Activated CD4-positive, alpha-beta memory T cell treated with anti-CD3 and anti-CD28 coated beads for 36 hours (primary cell): ENCODE measurements around the gene CDC42BPA. TPM values are rescaled to one million over a fixed set of nuclear protein-coding genes. Genes with fewer than 3 reads are reported as not detected.
"Not testable (repeated sequence)": the region's sequence is repeated elsewhere in the genome, so short reads cannot be mapped to it uniquely, and the experiment has no call there.

ENCODE experiments used
- CTCF ChIA-PET: fragments of 350-600 bp; sonication (Branson Sonifier 250); formaldehyde crosslinking; loops from one replicate; lab custom pipeline; 2021; ENCODE audit warnings: antibody characterized with exemption, inconsistent platforms; lab: Charles Lee
- POLR2A ChIA-PET: fragments of 350-600 bp; sonication (Branson Sonifier 250); formaldehyde crosslinking; loops from one replicate; lab custom pipeline; 2021; ENCODE audit warnings: antibody characterized with exemption; lab: Charles Lee
- DNase-seq: peaks from one replicate; pipeline ENCODE4 v3.0.0-alpha.2; 2020
- H3K27ac Mint-ChIP-seq: one replicate; pipeline ENCODE4 v1.8.0; 2021; ENCODE audit warnings: mixed read lengths
- H3K27me3 Mint-ChIP-seq: one replicate; pipeline ENCODE4 v1.8.0; 2021; ENCODE audit warnings: mixed read lengths
- H3K36me3 Mint-ChIP-seq: one replicate; pipeline ENCODE4 v1.8.0; 2021; ENCODE audit warnings: mixed read lengths
- H3K4me1 Mint-ChIP-seq: one replicate; pipeline ENCODE4 v1.8.0; 2021; ENCODE audit warnings: low read depth, mixed read lengths
- H3K4me3 Mint-ChIP-seq: one replicate; pipeline ENCODE4 v1.8.0; 2021; ENCODE audit warnings: mild to moderate bottlenecking, mixed read lengths
- H3K9me3 Mint-ChIP-seq: one replicate; pipeline ENCODE4 v1.8.0; 2021; ENCODE audit warnings: mixed read lengths
- intact Hi-C: fragments of 100-400 bp; cut with micrococcal nuclease; formaldehyde crosslinking; loops from one replicate; pipeline ENCODE4 v1.15.1; 2023
- total RNA-seq, 2 experiments: library from RNA; stranded (reverse); gene quantifications; one replicate each; pipeline ENCODE4 v1.2.3, GENCODE V29; 2021

Gene CDC42BPA
- total RNA-seq, 2 experiments from 2014 or later: 2.1 to 3.1 TPM

DNA sequence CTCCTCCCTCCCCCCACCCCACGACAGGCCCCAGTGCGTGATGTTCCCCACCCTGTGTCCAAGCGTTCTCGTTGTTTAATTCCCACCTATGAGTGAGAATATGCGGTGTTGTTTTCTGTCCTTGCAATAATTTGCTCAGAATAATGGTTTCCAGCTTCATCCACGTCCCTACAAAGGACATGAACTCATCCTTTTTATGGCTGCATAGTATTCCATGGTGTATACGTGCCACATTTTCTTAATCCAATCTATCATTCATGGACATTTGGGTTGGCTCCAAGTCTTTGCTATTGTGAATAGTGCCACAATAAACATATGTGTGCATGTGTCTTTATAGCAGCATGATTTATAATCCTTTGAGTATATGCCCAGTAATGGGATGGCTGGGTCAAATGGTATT, 87.2 kb downstream of the CDC42BPA start:
- H3K27me3 Mint-ChIP-seq, H3K4me1 Mint-ChIP-seq, H3K27ac Mint-ChIP-seq, DNase-seq, CTCF ChIA-PET, intact Hi-C loops, H3K9me3 Mint-ChIP-seq, POLR2A ChIA-PET, H3K36me3 Mint-ChIP-seq, H3K4me3 Mint-ChIP-seq: not testable (repeated sequence)

DNA sequence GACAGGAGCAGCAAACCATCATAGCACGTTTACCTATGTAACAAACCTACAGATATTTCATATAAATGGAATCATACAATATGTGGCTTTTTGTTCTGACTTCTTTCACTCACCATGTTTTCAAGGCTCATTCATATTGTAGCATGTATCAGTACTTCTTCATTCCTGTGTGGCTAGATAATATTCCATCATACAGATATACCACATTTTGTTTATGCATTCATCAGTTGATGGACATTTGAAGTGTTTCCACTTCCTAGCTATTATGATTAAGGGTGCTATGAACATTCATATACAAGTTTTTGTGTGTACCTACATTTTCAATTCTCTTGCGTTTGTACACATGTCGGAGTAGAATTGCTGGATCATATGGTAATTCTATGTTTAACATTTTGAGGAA, 90.1 kb downstream of the CDC42BPA start:
- ChIA-PET CTCF (no interaction called here), POLR2A (interaction anchor here (0.8 to 0.9 kb wide), 2 partner anchors 10 to 1806 kb away, joined by 3 read pairs; no protein-coding TSS in a partner anchor)
- H3K4me1 Mint-ChIP-seq: no peaks in the 10 kb centered on the region
- DNase-seq: no peak
- H3K27me3 Mint-ChIP-seq: peaks cover 4% of the 10 kb centered on the region
- H3K27ac Mint-ChIP-seq: no peak overlapping the region
- intact Hi-C loops: no loop called here
- H3K36me3 Mint-ChIP-seq: no peaks in the 10 kb centered on the region
- H3K9me3 Mint-ChIP-seq: no peaks in the 10 kb centered on the region
- no peak overlapping the region for H3K4me3 Mint-ChIP-seq

DNA sequence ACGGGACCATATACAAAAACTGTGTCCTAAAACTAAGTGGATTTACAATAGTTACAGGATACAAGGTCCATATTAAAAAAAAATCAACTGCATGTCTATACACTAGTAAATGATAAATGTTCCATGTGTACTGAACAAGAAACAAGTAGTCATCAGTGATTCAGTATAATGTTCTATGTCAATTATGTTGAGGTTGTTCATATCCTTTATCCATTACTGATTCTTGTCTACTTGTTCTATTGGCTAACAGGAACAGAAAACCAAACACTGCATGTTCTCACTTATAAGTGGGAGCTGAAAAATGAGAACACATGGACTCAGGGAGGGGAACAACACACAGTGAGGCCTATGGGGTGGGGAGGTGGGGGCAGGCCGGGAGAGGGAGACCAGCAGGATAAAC, 90.5 kb downstream of the CDC42BPA start:
- Mint-ChIP-seq H3K27ac (no peak overlapping the region), H3K9me3 (no peaks in the 10 kb centered on the region), H3K36me3 (no peaks in the 10 kb centered on the region), H3K4me1 (no peaks in the 10 kb centered on the region), H3K27me3 (peaks cover 6% of the 10 kb centered on the region), H3K4me3 (no peak overlapping the region)
- intact Hi-C loops: no loop called here
- ChIA-PET CTCF (no interaction called here), POLR2A (interaction anchor here (0.9 kb wide), 1 partner anchor 10 kb away, joined by 3 read pairs; no protein-coding TSS in a partner anchor)
- DNase-seq: no peak

DNA sequence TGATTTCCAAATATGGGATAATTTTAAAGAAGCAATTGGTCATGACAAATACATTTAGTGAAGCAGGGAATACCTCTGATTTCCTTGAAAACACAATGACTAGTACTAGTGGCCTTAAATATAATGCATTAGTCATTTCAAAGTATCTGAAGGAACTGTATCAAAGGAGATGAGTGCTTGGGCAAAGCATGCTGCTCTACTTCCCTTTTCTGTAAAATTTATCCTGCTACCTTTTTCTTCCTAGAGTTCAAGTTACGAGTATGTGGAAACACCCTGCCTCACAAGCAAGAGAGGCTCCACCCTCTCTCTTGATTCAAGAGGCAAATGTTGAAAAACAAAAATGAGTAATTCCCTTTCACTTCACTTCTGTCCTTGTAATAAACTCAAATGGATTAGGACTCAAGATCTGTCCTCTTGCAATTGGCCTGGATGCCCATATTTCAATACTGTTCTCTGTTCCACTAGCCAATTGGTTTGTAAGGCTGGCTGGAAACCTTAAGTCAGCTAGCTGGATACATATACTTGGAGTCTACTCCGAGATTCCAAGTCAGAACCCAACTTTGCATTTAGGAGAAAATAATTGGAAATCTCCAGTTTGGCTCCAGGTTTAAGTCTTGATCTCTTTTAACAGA, 92.5 kb downstream of the CDC42BPA start:
- Mint-ChIP-seq H3K4me1 (no peaks in the 10 kb centered on the region), H3K9me3 (no peaks in the 10 kb centered on the region), H3K27ac (no peak overlapping the region), H3K4me3 (no peak overlapping the region), H3K27me3 (peaks cover 13% of the 10 kb centered on the region), H3K36me3 (no peaks in the 10 kb centered on the region)
- ChIA-PET CTCF (no interaction called here), POLR2A (no interaction called here)
- intact Hi-C loops: no loop called here
- no peak for DNase-seq

DNA sequence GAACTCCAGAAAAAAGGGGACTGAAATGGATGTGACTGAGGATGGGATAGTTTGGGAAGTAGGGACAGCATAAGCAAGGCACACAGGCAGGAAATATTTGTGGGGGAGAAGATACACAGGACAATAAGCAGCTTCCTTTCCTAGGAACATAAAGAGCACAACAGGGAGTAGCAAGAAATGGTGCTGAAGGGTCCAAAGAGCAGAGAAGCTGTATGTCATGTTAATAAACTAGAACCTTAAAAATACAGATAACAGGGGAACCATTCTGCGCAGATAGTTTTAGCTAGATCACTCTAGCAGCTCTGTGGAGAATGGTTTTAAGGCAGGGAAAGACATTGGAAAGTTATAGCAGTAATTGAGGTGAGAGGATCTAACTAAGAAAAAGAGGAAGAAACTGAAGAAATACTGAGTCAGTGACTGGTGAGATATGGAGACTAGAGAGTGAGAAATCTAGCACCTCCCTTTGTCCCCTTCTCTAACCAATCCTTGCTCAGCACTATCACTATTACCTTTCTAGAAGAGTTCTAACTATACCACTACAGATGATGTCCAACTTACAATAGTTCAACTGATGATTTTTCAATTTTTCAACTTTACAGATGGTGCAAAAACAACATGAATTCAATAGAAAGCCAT, 95.0 kb downstream of the CDC42BPA start:
- Mint-ChIP-seq H3K4me1 (no peaks in the 10 kb centered on the region), H3K36me3 (no peaks in the 10 kb centered on the region), H3K27me3 (peaks cover 17% of the 10 kb centered on the region), H3K4me3 (no peak overlapping the region), H3K9me3 (no peaks in the 10 kb centered on the region), H3K27ac (no peak overlapping the region)
- CTCF ChIA-PET: no interaction called here
- POLR2A ChIA-PET: no interaction called here
- intact Hi-C loops: no loop called here
- no peak for DNase-seq

DNA sequence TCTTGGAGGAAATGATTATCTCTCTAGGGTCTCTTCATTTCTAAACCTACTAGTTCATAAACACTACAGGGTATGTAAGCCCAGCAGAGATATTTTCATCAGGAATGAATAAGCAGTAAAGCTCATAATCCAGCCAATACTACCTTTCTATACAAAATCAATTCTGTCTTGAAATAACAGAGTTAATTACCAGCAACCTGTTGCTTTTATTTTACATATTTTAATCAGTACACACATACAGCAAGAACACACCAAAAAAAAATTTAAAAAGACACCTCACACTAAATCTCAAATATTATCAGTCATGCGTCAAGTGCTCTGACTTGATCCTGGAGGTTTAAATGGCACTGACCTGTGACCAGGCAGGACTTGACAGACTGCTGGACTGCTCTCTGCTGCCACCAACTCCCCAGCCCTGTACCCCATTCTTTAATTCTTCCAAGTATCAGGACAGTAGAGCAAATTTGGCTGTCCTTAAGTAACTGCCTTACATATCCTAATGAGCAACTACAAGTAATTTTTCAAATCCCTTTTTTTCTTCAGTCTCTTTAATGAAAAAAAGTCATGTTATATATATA, 98.5 kb downstream of the CDC42BPA start:
- H3K36me3 Mint-ChIP-seq: no peaks in the 10 kb centered on the region
- H3K9me3 Mint-ChIP-seq: no peaks in the 10 kb centered on the region
- no peaks in the 10 kb centered on the region for H3K4me1 Mint-ChIP-seq
- H3K27me3 Mint-ChIP-seq: peaks cover 19% of the 10 kb centered on the region
- ChIA-PET POLR2A (no interaction called here), CTCF (no interaction called here)
- no peak overlapping the region for H3K4me3 Mint-ChIP-seq
- H3K27ac Mint-ChIP-seq: no peak overlapping the region
- intact Hi-C loops: no loop called here
- no peak for DNase-seq

DNA sequence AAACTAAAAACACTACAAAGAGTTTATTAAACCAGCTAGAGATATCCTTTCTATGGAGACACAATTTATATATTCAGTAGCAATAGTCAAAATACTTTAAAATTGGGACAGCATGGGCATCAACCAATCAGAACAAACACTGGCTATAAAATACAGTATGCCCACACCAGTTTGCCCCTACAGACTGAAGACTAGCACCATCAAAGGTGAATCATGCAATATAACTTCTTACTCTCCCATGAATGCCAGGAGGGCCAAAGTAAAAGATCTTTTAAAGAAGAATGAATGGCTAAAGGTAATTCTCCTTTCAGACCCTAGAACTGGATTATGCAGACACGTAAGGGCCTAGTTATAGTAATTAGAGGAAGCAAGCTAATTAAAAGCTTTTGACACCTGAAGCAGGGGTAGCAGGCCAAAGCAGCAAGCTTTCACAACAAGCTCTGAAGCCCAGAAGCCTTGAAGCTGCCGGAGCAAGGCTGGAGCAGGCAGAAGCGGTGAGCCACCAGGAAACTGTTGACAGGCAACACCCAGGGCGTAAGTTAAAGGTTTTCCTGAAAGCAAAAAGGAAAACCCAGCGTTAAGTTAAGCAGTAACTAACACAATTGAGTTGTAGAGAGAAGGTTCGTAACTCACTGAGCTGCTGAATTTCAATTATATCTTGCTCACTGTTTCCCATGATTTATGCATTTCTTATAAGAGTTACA, 99.3 kb downstream of the CDC42BPA start:
- H3K4me1 Mint-ChIP-seq: no peaks in the 10 kb centered on the region
- ChIA-PET CTCF (no interaction called here), POLR2A (no interaction called here)
- DNase-seq: no peak
- H3K27me3 Mint-ChIP-seq: peaks cover 19% of the 10 kb centered on the region
- H3K36me3 Mint-ChIP-seq: no peaks in the 10 kb centered on the region
- H3K9me3 Mint-ChIP-seq: no peaks in the 10 kb centered on the region
- intact Hi-C loops: no loop called here
- no peak overlapping the region for H3K27ac Mint-ChIP-seq
- no peak overlapping the region for H3K4me3 Mint-ChIP-seq

DNA sequence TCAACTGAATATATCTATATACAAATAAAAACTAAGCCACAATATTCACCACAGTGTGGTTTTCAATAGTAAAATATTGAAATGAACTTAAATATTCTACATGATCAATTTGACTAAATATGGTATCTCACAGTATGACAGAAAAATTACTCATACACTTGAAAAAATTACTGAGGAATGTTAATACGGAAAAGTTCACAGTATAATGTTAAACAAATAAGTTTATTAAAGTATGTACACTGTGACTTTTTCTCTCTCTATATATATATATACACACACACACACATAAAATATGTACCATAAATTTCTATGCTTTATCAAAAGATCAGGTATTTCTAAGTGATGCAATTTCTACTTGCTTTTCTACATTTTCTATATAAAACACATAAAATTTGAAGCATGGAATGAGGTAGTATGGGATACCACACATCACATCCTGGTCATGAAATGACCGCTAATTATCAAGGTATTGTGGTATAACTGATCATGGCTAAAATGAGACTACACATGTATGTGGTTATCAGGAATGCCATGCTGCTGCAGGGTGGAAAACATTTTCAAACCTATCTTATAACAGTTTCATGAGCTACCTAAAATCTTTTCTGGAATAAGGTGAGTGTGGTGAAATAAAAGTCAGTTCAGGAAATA, 102.3 kb downstream of the CDC42BPA start:
- ChIA-PET CTCF (no interaction called here), POLR2A (no interaction called here)
- no peaks in the 10 kb centered on the region for H3K9me3 Mint-ChIP-seq

DNA sequence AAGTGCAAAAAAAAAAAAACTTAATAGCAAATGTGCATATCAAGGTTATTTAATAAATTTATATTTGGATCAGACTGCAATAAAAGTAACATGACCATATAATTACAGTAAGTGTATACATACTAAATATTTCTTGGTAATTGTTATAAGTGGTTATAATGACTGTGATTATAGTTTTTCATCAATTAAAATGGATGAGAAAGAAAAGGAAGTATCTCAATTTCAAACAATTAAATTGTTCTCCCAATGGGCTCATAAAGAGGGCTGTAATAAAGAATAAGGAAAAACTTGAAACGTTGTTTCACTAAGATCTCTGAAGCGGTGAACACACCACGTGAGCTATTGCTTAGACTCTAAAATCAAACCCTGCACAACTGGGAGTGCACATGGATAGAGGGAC, 104.1 kb downstream of the CDC42BPA start:
- no peaks in the 10 kb centered on the region for H3K36me3 Mint-ChIP-seq
- no peak overlapping the region for H3K27ac Mint-ChIP-seq
- CTCF ChIA-PET: no interaction called here
- intact Hi-C loops: no loop called here
- no peaks in the 10 kb centered on the region for H3K9me3 Mint-ChIP-seq
- POLR2A ChIA-PET: no interaction called here
- no peaks in the 10 kb centered on the region for H3K4me1 Mint-ChIP-seq
- H3K27me3 Mint-ChIP-seq: peaks cover 15% of the 10 kb centered on the region
- no peak for DNase-seq
- H3K4me3 Mint-ChIP-seq: no peak overlapping the region

More for the DNA sequence above, 102.3 kb downstream of the CDC42BPA start:
- Mint-ChIP-seq H3K27ac (no peak overlapping the region), H3K27me3 (peaks cover 18% of the 10 kb centered on the region), H3K36me3 (no peaks in the 10 kb centered on the region), H3K4me3 (no peak overlapping the region), H3K4me1 (no peaks in the 10 kb centered on the region)
- intact Hi-C loops: no loop called here
- no peak for DNase-seq

DNA sequence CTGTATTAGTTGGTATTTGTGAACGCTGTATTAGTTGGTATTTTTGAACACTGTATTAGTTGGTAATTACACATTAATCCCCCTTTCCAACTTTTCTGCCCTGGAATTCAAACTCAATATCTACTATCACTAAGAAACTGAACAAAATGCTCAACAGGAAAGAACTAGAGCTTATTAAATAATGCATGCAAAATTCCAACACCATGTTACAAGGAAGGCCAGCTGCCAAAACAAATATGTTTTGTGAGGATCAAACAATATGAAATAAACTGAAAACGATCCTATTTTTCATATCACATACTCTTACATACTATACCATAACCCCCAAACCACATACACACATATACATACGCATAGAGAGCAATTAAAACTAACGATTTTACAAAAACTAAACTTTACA, 104.9 kb downstream of the CDC42BPA start:
- H3K27ac Mint-ChIP-seq: no peak overlapping the region
- no peak for DNase-seq
- ChIA-PET POLR2A (no interaction called here), CTCF (no interaction called here)
- H3K4me3 Mint-ChIP-seq: no peak overlapping the region
- H3K4me1 Mint-ChIP-seq: no peaks in the 10 kb centered on the region
- no peaks in the 10 kb centered on the region for H3K36me3 Mint-ChIP-seq
- H3K9me3 Mint-ChIP-seq: no peaks in the 10 kb centered on the region
- intact Hi-C loops: no loop called here
- H3K27me3 Mint-ChIP-seq: peaks cover 15% of the 10 kb centered on the region

DNA sequence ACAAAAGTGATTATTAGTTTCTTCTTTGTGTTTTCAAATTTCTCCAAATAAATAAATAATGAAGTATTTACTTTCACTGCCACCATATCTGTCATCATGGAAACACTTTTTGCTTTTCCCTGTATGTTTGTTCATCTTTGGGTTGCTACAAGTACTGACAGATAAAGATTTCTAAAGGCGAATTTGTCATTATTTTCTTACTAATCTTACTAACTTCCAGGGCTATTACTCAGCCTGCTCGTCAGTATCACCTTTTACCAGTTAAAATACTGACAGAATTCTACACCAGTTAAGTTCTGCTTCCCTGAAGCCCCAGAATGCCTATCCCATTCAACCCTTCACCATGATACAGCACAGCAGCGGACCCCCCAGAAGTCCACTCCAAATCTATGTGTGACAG, 106.1 kb downstream of the CDC42BPA start:
- intact Hi-C loops: no loop called here
- no peaks in the 10 kb centered on the region for H3K9me3 Mint-ChIP-seq
- ChIA-PET CTCF (no interaction called here), POLR2A (no interaction called here)
- H3K36me3 Mint-ChIP-seq: no peaks in the 10 kb centered on the region
- no peak overlapping the region for H3K27ac Mint-ChIP-seq
- no peak for DNase-seq
- H3K27me3 Mint-ChIP-seq: peaks cover 11% of the 10 kb centered on the region
- H3K4me3 Mint-ChIP-seq: no peak overlapping the region
- no peaks in the 10 kb centered on the region for H3K4me1 Mint-ChIP-seq

DNA sequence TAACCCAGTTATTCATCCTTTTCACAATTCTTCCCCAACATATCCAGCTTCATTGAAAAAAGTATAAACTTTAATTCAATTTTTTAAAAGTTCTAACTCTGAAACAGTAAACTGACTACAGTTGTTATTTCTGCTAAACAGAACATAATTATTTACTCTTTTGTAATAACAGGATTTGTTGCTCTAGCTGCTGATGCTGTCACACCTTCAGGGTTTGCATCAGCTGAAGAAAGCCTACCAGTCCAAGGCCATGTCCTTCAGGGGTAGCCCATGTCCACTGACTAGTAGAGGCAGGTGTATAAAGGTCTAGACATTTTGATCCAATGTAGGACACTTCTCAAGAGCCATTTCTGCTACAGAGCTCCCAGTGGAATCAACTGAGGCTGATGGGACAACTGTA, 107.7 kb downstream of the CDC42BPA start:
- Mint-ChIP-seq H3K4me3 (no peak overlapping the region), H3K4me1 (no peaks in the 10 kb centered on the region), H3K36me3 (no peaks in the 10 kb centered on the region), H3K27me3 (peaks cover 11% of the 10 kb centered on the region), H3K9me3 (no peaks in the 10 kb centered on the region), H3K27ac (no peak overlapping the region)
- no peak for DNase-seq
- POLR2A ChIA-PET: no interaction called here
- CTCF ChIA-PET: no interaction called here
- intact Hi-C loops: no loop called here
